GM21528 (cell line): ENCODE measurements around the gene POC1B.

ENCODE experiments used
- ATAC-seq: cut with Tn5 transposase; IDR thresholded peaks from one replicate; pipeline ENCODE4 v1.9.1; 2021; ENCODE audit warnings: mild to moderate bottlenecking, moderate library complexity; ENCODE audit not compliant: unreplicated experiment, low FRiP score

POC1B gene

GRCh38 chr12:89391726-89392336, 134.0 kb downstream of the POC1B start:
- ATAC-seq: no peak

GRCh38 chr12:89390802-89391673, 134.8 kb downstream of the POC1B start:
- ATAC-seq: no peak

GRCh38 chr12:89389755-89390661, 135.8 kb downstream of the POC1B start:
- no peak for ATAC-seq

- ATAC-seq: no peak
Observed at GRCh38 chr12:89386138-89386537, 139.7 kb downstream of the POC1B start.

- ATAC-seq: no peak
Observed at GRCh38 chr12:89384807-89385206, 141.0 kb downstream of the POC1B start.

- no peak for ATAC-seq
Observed at GRCh38 chr12:89384050-89384758, 141.6 kb downstream of the POC1B start.

GRCh38 chr12:89383235-89384049, 142.4 kb downstream of the POC1B start:
- no peak for ATAC-seq

GRCh38 chr12:89382328-89382727, 143.5 kb downstream of the POC1B start:
- no peak for ATAC-seq

- ATAC-seq: no peak
Observed at GRCh38 chr12:89379839-89380467, 145.9 kb downstream of the POC1B start.

GRCh38 chr12:89379148-89379838, 146.6 kb downstream of the POC1B start:
- ATAC-seq: no peak

- no peak for ATAC-seq
Observed at GRCh38 chr12:89376844-89377243, 149.0 kb downstream of the POC1B start.

GRCh38 chr12:89376202-89376529, 149.7 kb downstream of the POC1B start:
- no peak for ATAC-seq

GRCh38 chr12:89373763-89374572, 151.9 kb downstream of the POC1B start:
- ATAC-seq: no peak

GRCh38 chr12:89372584-89373370, 153.1 kb downstream of the POC1B start:
- no peak for ATAC-seq

GRCh38 chr12:89370850-89371249, 155.0 kb downstream of the POC1B start:
- no peak for ATAC-seq

- no peak for ATAC-seq
Observed at GRCh38 chr12:89370421-89370831, 155.4 kb downstream of the POC1B start.
